ENCODE results near the gene SPRN. TPM values are rescaled to one million over a fixed set of nuclear protein-coding genes. Genes with fewer than 3 reads are reported as not detected.
A peak's percentile ranks its signal among the peaks of the same experiment; 100 is the strongest.
"Not testable (repeated sequence)": the region's sequence is repeated elsewhere in the genome, so short reads cannot be mapped to it uniquely, and the experiment has no call there.

The SPRN gene
- total RNA-seq, 2 donors from 2014 or later: 0.09 to 1.2 TPM

DNA sequence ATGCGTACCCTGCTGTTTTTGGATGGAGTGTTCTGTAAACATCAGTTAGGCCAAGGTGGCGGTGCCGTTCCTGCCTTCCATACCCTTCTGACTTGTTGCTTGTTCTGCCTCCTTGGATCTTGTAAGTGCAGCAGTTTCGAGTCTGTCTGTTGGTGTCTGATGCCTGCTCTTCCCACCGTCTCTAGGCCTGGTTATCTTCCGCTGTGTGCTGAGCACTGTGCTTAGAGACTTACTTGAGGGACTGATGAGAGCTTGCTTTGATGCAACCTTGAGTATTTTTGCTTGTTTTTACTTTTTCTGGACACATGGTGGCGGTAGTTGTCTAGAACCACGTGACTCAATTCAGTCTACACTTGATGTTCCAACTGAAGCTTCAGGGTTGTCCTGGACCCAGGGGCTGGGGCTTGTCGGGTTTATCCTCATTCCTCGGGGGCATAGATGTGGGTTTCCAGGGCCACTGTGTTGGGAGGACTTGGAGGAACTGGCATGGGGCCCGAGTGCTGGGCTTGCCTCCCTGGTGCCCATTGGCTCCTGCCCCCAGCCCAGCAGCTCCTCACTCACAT, 14.4 kb upstream of the SPRN start:
- WGBS: 78% methylated on average over 11 of the region's 11 CpGs
- no peak overlapping the region for H3K4me3 ChIP-seq
- intact Hi-C loops (cut with DNase I): no loop called here
- no peaks in the 10 kb centered on the region for H3K9me3 ChIP-seq
- TF ChIP-seq, protein P1, sequence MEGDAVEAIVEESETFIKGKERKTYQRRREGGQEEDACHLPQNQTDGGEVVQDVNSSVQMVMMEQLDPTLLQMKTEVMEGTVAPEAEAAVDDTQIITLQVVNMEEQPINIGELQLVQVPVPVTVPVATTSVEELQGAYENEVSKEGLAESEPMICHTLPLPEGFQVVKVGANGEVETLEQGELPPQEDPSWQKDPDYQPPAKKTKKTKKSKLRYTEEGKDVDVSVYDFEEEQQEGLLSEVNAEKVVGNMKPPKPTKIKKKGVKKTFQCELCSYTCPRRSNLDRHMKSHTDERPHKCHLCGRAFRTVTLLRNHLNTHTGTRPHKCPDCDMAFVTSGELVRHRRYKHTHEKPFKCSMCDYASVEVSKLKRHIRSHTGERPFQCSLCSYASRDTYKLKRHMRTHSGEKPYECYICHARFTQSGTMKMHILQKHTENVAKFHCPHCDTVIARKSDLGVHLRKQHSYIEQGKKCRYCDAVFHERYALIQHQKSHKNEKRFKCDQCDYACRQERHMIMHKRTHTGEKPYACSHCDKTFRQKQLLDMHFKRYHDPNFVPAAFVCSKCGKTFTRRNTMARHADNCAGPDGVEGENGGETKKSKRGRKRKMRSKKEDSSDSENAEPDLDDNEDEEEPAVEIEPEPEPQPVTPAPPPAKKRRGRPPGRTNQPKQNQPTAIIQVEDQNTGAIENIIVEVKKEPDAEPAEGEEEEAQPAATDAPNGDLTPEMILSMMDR (IDR thresholded peaks at IDR 0.05): no peak
- TF ChIP-seq POLR2A (IDR thresholded peaks at IDR 0.05) (no peak), POLR2AphosphoS5 (IDR thresholded peaks at IDR 0.05) (no peak)
- H3K27me3 ChIP-seq (replicated peaks; ENCODE audit: insufficient read depth): no peaks in the 10 kb centered on the region
- no peak overlapping the region for H3K27ac ChIP-seq
- no peak for DNase-seq (ENCODE audit: low spot score)
- no peaks in the 10 kb centered on the region for H3K36me3 ChIP-seq
- H3K4me1 ChIP-seq (replicated peaks): no peaks in the 10 kb centered on the region

DNA sequence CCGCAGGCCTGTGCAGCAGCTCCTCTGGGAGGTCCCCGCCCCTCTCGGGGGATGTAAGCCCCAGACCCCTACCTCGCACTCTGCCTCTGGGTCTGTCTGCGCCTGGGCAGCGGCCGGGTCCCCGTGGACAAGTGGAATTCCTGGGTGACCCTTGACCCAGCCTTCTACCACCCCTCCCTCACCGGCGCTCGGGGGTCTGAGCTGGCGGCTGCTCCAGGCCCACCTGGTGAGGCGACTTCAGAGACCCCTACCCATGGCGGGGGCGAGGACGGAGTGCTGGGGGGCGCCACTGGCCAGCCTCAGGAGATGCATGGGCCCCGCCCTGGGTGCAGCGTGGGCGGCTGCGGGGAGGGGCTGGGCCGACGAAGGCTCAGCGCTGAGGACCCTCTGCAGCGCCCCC, 8.4 kb upstream of the SPRN start:
- WGBS: no CpG with 5 or more reads among the region's 25 CpGs
- H3K27me3 ChIP-seq (replicated peaks; ENCODE audit: insufficient read depth); H3K36me3 ChIP-seq; H3K27ac ChIP-seq; DNase-seq (ENCODE audit: low spot score); H3K4me1 ChIP-seq (replicated peaks); H3K4me3 ChIP-seq; H3K9me3 ChIP-seq; intact Hi-C loops (cut with DNase I): not testable (repeated sequence)

DNA sequence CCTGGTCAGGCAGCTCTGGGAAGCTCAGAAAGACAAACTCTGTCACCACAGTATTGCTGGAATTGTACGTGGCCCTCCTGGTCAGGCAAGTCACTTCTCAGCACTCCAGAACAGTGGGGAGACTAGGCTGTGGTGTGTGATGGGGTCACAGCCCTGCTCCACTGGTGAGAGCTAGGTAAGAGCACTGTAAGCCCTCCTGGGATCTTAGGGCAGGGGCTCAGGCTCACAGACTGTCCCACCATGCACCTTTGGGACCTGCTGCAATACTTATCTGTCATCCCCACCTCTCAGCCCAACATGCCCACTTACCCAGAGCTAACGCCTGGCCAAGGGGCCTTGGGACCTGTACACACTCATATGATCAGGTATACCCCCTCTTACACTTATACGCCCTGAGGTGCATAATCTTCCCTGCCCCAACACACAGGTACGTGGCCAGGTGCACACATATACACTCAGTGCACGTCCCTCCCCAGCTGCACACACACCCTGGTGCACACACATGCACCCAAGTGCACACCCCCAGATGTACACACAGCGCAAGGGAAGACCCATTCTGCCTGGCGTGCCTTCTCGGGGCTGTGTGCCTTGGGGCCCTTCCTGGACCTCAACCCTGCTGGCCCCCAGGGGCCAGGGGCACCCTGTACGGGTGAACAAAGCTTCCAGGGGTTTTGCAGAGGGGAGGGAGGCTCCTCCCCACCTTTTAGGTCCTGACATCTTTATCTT, 7.6 kb upstream of the SPRN start:
- intact Hi-C loops (cut with DNase I); H3K36me3 ChIP-seq; H3K27me3 ChIP-seq (replicated peaks; ENCODE audit: insufficient read depth); DNase-seq (ENCODE audit: low spot score); H3K27ac ChIP-seq; H3K4me1 ChIP-seq (replicated peaks); H3K4me3 ChIP-seq; H3K9me3 ChIP-seq: not testable (repeated sequence)
- 94% methylated on average over 7 of the region's 9 CpGs for WGBS

DNA sequence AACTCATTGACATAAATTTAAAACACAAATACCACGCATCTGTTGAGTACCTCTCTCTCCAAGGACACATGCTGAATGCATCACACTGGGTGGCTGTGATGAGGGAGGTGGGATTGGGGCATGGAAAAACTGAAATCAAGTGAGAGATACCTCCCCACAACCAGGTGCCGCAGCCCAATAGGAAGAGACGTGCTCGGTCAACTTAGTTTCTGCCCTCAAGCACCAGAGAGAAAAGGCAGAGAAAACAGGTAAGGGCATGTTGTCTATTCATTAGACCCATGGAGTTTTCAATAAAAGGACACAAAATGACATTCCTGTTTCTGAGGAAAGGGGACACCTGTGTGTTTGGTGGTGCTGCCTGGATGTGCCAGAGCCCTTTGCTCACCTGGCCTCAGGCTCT, 5.1 kb upstream of the SPRN start:
- intact Hi-C loops (cut with DNase I): not testable (repeated sequence)

DNA sequence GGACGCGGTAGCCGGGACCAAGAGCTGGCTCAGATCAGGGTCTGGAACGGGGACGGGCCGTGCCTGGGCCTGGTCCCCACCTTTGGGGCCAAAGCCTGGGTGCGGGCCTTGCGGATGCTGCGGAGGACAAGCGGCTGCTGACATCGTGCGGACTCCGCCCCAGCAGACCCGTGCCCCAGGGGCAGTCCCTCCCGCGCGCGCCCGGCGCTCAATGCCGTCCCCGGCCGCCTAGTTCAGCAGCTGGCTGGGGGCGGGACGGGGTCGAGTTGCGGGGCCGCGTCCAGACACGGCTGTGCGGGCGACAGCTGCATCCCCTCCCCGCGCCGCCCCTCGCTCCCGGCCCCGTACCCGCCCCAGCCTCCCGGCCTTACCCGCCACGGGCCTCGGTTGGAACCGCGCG, 323 bp downstream of the SPRN start:
- H3K36me3 ChIP-seq; H3K4me3 ChIP-seq; H3K4me1 ChIP-seq (replicated peaks); intact Hi-C loops (cut with DNase I); DNase-seq (ENCODE audit: low spot score); H3K27me3 ChIP-seq (replicated peaks; ENCODE audit: insufficient read depth); H3K9me3 ChIP-seq; H3K27ac ChIP-seq: not testable (repeated sequence)
- WGBS: no CpG with 5 or more reads among the region's 46 CpGs

More for the DNA sequence above, 5.1 kb upstream of the SPRN start:
- not testable (repeated sequence) for H3K4me3 ChIP-seq; H3K27ac ChIP-seq; H3K27me3 ChIP-seq (replicated peaks; ENCODE audit: insufficient read depth); H3K4me1 ChIP-seq (replicated peaks); H3K9me3 ChIP-seq; H3K36me3 ChIP-seq; DNase-seq (ENCODE audit: low spot score)
- 43% methylated on average over 4 of the region's 4 CpGs for WGBS

DNA sequence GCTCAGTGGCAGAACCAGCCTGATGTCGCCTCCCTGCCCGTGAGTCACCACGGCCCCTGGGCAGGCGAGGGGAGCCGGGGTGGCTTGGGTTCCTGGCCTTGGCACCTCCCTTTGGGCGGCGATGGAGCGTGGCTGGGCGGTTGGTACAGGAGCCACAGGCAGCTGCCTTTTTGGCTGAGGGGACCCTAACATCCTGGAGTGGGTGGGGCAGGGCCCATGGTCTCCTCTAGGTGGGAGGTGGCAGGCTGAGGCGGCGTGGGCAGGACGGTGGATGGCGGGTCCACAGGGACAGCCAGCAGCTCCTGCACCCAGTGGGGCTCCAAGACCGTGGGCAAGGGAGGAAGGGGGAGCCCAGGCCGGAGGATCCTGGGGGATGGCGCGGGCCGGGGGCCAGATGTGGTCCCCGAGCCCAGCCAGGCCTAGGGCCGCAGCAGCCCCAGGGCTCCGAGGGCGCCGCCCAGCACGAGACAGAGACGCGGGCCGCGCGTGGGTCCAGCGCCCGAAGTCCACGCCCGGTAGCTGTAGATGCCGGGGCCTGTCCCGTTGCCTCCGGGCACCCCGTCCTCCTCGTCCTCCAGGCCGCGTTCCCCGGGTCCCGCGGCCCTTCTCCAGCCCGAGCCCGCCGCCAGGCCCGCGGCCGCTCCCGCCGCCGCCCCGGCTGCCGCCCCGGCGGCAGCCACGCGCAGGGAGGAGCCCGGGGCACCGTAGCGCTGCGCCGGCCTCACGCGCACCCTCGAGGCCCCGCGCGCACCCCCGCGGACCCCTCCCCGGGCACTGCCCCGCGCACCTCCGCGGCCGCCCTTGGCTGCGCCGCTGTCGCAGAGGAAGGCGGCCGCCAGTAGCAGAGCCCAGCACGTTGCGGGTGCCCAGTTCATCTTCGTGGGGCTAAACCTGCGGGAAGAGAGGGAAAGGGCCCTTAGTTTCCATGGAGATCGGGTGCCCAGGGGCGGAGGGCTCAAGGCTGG, 1.3 kb downstream of the SPRN start:
- intact Hi-C loops (cut with DNase I): no loop called here
- no peak overlapping the region for H3K4me3 ChIP-seq

More for the DNA sequence above, 1.3 kb downstream of the SPRN start:
- DNase-seq (ENCODE audit: low spot score): peak; percentile 3
- TF ChIP-seq, protein P1 (IDR thresholded peaks at IDR 0.05): no peak
- TF ChIP-seq POLR2AphosphoS5 (IDR thresholded peaks at IDR 0.05) (no peak), POLR2A (IDR thresholded peaks at IDR 0.05) (no peak)
- Histone ChIP-seq H3K4me1 (replicated peaks) (no peaks in the 10 kb centered on the region), H3K9me3 (no peaks in the 10 kb centered on the region), H3K36me3 (no peaks in the 10 kb centered on the region), H3K27ac (no peak overlapping the region), H3K27me3 (replicated peaks; ENCODE audit: insufficient read depth) (no peaks in the 10 kb centered on the region)
- 24% methylated on average over 35 of the region's 88 CpGs for WGBS
